ENCODE results near the gene COX17.

GRCh38 chr3:119700269-119700919 is 23.2 kb upstream of the COX17 start:
- no peak for TF ChIP-seq CTCF (IDR thresholded peaks at IDR 0.05; ENCODE audit: extremely low read depth in 1 of 2, insufficient read depth in 1 of 2, low read depth in 1 of 2, low read length in 2 of 2)
- no peak for TF ChIP-seq EZH2 (IDR thresholded peaks at IDR 0.05; ENCODE audit: borderline replicate concordance, low read depth, low read length, severe bottlenecking)
- no peak for TF ChIP-seq MAX (IDR thresholded peaks at IDR 0.05; ENCODE audit: insufficient read depth, insufficient read length)
